ENCODE measurements around the gene IMPA2.

IMPA2 gene

DNA sequence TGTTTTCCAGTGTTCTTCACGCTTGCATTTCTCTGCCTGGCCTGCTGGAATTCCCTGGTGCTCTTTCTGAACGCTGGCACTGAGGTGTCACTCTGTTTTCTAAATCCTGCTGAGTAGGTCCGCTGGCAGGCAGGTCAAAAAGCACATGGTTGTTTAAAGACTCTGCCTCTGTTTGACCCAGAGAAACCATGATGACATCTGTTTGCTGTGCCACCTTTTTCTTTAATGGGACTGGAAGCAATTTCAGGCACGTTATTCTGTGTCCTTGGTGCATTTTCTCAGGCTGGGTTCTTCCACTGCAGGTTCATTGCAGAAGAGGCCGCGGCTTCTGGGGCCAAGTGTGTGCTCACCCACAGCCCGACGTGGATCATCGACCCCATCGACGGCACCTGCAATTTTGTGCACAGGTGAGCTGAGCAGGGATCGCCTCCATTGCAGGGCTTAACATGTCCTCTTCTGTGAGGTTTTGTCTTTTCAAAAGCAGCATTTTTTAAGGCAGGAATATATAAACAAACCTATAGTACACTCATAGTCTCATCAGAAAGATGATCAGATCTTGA lies 28.4 kb downstream of the IMPA2 start:
- DNase-seq, result no peak

DNA sequence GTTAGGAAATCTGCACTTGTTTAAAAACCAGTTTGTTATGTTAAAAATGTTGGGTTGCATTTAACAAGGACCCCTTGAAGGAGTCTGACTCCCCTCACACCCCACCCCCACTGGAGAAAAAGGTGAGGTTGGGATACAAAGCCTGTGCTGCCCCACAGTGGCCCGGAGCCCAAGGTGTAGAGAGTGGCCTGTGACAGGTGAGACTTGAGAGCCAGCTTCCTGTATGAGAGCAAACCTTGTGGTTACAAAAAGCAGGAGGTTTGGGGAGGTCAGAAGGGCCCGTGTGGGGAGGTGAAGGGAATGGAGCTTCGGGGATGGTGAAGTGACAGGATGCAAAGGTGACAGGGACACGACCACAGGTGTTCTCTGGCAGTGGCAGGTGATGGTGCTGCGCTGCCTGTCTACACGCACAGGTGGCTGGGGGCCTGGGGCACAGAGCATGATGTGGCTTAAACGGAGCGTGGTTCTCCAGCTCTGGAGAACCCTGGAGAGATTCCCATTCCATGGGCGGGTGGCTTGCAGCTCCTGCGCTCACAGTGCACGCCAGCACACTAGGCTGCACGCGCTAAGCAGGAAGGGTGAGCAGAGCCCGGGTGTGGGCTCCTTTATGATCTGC lies 29.0 kb downstream of the IMPA2 start:
- no peak for DNase-seq

DNA sequence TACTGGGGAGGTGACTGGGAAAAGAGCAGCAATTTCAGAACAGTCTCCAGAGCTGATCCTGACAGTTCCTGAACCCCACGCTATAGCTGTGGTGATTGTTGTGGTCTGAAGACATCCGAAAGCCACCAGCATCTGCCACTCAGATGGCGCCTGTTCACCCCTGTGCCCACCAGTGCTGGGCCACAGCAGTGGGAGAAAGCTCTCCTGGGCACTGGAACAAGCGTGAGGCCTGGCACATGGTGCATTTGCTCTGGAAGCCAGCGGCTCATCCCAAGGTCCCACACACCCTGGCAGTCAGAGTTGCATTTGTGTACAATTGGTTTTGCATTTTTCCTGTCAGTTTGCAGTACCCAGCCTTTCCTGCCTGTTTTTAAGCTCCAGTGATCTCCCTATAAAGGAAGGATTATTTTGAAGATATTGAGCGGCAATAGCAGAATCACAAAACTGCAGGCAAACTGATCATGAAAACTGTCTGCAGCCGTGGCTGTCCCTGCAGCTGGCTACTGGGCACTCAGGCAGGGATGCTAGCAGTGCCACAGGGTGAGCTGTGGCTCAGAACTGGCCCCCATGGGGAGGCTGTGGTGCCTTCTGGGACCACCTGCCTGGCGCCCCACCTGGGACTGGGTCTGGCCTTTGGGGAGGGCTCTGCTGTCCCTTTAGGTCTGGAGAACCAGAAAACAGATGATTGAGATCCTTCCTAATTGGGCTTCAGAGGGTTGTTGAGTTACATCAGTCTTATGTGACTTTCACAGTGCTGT lies 30.1 kb downstream of the IMPA2 start:
- DNase-seq, result no peak

DNA sequence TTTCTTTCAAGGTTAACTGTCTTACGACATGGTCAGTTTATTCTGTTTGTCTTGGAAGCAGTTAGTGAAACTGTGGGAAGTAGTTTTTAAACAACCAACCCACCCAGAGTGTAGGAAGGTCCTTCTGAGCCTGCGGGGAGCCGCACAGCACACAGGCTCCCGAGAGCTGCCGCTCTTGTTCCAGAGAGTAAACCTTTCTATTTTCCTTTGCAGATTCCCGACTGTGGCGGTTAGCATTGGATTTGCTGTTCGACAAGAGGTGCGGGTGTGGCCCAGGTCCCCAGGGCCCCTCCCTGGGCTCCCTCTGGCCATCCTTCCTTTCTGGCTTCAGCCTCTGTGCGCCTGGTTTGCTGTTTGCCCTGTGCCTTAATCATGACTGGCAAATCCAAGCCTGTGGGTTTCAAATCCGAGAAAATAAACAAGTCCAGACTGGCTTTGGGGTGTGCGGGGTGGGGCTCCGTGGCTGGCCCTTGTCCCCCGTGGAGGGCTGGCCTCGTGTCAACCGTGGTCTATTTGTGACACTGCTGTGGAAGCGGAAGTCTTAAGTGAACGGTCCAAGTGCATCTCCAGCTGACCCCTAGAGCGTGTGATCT lies 30.7 kb downstream of the IMPA2 start:
- DNase-seq, result no peak

DNA sequence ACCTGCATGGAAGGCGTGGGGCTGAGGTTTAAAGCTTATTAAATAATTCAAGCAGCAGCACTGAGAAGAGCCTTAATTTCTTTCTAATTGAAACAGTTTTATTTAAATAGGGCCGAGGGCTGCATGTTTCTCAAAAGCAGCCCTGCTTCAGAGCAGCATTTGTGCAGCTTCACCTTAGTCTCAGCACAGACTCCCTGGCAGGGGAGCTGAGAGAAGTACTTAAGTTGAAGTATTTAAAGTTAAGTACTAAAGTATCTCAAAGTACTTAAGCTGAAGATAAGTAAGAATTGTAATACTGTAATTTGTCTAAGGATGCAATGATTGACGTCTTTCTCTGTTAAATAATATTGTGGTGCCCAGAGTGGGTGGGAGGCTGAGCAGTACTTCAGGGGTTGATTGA lies 31.4 kb downstream of the IMPA2 start:
- no peak for DNase-seq

DNA sequence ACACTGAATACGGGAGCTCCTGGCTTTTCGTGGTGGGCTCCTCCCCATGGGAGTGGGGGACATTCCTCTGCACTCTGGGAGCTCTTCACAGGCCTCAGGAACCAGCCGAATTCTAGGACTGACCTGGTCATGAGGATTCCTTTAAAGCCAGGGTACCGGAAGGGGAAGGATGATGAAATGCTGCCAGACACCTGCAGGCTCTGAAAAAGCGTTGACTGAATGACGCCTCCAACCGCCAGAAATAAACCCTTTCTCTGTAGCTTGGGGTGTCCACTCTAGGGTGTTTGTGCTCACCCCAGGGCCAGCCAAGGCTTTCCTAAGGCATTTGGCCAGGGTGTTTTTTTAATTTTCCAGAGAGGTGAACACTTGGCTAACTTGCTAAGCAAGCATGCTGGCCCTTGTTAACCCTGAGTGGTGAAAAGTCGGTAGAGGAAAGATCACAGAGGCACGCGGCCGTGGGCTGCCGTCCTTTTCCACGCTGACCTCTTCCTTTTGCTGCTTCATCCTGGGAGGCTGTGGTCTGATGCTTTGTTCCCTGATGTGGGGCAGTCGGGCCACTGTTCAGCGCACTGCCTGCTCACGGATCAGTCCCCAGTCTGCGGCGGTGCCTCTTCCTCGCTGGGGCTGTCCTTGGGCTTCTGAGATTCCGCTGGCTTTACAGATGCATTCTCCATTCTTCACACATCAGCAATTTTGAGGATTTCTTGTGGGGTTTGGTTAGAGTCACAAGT lies 32.0 kb downstream of the IMPA2 start:
- no peak for DNase-seq

DNA sequence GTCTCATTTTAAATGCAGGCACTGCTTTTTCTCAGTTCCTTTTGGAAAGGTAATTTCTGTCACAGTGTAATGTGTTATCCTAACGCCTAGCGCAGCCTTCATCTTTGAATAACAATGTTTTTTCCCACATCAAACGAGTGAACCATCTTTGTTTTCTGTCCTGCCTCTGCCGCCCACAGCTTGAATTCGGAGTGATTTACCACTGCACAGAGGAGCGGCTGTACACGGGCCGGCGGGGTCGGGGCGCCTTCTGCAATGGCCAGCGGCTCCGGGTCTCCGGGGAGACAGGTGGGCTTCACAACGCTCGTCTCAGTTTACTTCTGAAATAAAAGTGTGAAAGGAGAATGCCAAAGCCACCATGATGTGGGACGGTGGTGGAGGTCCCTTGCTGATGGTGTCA lies 32.8 kb downstream of the IMPA2 start:
- no peak for DNase-seq

DNA sequence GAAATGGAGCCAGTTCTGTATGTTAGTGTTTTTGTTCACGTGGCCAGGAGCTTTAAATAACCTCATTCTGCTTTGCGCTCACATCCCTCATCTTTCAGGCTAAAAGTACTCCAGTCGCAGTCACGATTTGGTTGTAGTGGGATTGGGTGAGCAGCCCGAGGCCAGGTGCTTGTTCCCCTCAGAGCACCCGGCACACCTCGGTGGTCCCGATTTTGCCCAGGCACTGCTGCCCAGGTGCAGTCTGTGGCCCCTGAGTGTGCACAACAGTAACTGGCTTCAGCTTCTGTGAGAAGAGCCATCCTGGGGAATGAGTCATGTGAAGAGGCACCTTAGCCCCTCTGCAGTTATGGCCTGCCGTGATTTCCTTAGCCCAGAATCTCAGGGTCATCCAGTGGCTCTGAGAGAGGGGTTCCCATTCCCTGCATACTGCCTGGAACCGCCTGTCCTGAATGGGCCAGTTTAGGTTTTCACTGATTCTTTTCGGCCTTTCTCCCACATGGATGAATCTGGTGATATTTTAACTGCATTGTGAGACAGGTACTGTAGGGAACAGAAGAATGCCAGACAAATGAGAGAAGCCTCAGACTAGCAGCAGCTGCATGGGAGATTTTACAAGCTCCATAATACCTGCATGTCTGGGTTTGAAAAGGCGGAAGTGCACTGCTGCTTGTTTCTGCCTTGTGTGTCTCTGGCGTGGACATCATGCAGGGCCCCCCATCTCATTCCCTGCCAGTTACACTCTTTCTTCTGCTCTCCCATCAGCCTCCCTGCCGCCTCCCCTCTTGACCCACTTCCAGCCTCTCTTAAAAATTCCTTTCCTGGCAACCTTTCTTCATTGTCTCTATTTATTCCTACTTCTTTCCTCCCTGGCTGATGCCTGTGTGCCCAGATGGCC lies 33.5 kb downstream of the IMPA2 start:
- DNase-seq, result no peak

DNA sequence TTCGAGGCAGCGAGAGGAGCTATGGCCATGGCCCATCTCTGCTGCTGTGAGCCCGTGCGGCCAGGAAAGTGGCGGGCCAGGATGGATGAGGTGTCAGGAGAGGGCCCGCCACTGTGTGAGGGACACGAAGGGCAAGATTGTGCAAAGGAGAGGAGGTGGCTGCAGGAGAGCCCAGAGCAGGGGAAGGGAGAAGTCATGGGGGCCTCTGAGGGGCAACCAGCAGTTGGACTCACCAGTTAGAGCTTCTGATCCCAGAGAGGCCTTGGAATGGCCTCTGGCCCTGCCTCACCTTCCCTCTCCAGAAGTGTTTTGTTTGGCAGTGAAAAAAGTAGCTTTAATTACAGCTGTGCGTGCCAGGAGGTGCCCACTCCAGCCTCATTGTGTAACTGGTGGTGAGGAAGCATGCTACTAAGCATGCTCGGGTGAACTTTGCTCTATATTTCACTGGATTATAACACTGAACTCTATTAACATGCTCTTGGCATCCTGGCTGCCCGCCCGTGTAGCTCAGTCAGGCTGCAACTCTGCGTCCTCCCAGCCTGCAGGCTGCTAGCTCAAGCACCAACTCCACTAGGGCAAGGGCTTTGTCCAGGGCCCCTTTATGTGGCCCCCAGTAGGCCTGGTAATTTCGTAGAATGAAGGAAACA lies 34.2 kb downstream of the IMPA2 start:
- DNase-seq, result no peak

DNA sequence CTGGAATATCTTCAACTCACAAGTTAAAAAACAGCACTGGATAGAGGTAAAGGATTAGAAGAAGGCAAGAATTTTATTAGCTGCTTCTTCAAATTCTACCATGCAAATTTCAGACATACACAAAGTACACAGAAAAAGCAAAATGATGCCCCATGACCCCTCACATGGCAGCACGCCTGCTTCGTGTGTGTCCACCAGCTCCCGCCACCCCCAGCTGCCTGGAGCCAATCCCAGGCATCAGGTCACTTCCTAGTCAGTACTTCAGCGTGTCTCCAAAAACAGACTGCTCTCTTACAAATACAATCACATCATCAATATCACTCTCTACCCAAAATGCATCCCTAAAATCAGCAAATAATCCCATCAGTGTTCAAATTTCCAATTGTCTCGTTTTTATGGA lies 35.8 kb downstream of the IMPA2 start:
- no peak for DNase-seq

DNA sequence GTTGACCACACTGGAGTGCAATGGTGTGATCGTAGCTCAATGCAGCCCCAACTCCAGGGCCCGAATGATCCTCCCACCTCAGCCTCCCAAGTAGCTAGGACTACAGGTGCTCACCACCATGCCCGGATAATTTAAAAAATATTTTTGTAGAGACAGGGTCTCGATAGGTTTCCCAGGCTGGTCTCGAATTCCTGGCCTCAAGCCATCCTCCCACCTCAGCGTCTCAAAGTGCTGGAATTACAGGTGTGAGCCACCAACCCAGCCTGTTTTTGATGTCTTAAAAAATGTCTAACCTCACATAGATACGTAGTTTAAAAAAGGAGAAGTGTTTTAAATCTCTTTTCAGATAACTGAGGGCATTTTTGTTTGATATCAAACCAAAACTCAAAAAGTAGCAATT lies 37.6 kb downstream of the IMPA2 start:
- DNase-seq, result no peak

DNA sequence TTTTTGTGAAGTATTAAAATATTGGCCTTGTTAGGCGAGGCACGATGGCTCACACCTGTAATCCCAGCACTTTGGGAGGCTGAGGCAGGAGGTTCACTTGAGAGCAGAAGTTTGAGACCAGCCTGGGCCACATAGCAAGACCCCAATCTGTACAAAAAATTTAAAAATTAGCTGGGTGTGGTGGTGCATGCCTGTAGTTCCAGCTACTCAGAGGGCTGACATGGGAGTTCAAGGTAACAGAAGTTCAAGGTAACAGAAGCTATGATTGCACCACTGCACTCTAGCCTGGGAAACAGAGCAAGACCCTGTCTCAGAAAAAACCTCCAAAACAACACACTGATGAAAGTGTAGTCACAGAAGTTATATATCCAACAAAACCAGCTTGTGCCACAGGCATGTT lies 39.8 kb downstream of the IMPA2 start:
- DNase-seq, result no peak

DNA sequence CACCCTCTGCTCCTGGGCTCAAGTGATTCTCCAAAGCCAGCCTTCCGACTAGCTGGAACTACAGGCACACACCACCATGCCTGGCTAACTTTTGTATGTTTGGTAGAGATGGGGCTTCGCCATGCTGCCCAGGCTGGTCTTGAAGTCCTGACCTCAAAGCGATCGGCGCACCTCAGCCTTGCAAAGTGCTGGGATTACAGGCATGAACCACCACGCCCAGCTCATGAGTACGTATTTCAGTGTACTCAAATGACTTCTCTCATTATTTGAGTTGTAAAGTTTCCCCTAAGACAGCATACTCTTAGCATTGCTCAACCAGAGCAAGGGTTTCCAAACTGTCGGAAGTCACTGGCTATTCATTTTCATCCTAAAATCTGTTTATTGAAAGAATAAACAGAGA lies 40.3 kb downstream of the IMPA2 start:
- DNase-seq, result no peak

DNA sequence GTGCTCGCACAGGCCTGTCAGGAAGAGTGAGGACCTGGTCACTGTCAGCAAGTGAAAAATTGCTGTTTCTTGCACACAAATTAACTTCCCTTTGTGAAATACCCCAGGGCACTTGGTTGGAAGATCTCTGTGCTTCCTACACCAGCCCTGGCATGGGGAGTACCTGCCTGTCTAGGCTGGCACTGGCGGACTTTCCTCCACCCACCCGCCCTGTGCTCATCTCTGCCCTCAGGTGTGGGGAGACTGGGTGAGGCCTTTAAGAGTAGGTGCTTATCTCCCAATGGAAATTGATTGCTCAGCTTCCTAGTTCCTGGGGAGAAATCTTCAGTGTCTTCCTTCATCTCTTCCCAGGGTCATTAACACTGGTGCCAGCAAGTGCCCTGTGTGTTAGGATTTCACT lies 42.1 kb downstream of the IMPA2 start:
- DNase-seq, result no peak

DNA sequence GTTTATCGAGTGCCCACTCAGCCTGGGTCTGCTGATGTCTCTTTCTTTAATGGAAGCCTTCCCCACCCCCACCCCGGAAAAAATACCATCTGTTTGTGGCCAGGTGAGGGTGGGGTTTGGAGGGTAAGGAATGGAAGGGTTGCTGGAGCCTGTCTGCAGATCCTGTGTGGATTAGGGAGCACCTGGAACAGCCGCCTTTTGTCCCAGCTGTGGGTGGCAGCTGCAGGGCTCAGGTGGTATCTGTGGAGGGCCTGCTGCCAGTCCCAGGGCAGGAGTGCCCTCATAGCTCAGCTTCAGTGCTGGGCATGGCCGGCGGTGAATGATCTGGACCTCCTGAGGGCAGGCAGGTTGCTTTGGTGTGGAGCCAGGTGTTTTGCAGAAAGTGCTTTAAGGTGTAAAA lies 45.3 kb downstream of the IMPA2 start:
- DNase-seq, result no peak

DNA sequence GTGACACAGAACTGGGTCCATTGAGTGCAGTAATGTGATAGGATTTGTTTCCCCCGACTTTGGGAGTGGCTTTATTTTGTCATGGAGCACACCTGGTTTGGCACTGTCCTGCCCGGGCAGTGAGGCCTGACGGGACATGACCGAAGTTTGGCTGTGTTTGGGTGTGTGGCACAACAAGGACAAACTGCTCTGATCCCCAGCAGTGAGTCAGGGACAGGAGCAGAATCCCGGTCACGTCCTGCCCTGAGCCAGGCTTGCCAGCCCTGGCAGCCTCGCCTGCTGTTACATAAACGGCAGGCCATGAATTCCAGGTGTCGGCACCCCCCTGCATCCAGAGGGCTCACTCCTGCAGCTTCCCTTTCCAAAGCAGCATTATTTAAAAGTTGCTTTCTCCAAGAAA lies 45.7 kb downstream of the IMPA2 start:
- no peak for DNase-seq

DNA sequence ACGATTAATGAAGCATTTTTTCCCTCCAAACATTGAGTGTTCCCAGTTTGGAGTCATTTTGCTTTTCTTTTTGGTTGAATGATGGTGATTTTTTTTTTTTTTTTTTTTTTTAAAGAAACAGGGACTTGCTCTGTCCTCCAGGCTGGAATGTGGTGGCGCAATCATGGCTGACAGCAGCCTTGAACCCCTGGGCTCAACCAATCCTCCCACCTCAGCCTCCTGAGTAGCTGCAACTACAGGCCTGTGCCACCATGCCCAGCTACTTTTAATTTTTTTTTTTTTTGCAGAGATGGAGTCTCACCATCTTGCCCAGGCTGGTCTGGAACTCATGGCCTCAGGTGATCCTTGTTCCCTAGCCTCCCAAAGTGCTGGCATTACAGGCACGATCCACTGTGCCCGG lies 46.2 kb downstream of the IMPA2 start:
- no peak for DNase-seq

DNA sequence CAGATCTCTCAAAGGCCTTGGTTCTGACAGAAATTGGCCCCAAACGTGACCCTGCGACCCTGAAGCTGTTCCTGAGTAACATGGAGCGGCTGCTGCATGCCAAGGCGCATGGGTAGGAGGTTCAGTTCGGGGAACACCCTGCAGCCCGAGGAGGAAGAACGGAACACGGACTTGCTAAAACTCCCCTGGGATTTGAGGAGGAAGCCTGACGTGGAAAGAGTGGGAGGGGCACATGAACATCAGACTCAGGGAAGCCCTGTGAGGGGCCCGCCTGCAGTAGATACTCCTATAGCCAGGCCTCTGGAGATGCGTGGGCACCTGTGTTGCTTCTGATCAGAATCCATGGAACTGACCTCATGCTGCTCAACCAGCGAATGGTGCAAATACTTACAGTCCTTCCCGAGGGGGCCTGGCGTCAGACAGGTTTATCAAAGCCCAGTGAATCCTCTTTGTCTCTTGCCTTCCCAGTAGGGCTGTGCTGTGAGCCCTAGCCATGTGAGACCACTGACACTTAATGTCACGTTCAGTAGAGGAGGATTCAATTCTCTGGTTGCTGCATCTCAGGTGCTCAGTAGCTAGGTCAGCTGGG lies 46.8 kb downstream of the IMPA2 start:
- DNase-seq, result no peak

DNA sequence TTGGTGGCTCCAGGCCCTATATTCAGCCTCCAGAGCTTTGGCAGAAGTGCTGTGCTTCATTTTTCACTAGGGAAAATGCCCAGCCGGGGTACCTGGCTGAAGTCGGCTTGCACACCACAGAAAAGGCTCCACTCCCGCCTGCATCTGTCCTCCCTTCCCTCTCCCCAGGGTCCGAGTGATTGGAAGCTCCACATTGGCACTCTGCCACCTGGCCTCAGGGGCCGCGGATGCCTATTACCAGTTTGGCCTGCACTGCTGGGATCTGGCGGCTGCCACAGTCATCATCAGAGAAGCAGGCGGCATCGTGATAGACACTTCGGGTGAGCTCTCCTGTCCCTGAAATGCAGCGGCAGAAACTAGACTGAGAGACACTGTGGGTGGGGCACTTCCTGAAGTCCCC lies 47.4 kb downstream of the IMPA2 start:
- no peak for DNase-seq

DNA sequence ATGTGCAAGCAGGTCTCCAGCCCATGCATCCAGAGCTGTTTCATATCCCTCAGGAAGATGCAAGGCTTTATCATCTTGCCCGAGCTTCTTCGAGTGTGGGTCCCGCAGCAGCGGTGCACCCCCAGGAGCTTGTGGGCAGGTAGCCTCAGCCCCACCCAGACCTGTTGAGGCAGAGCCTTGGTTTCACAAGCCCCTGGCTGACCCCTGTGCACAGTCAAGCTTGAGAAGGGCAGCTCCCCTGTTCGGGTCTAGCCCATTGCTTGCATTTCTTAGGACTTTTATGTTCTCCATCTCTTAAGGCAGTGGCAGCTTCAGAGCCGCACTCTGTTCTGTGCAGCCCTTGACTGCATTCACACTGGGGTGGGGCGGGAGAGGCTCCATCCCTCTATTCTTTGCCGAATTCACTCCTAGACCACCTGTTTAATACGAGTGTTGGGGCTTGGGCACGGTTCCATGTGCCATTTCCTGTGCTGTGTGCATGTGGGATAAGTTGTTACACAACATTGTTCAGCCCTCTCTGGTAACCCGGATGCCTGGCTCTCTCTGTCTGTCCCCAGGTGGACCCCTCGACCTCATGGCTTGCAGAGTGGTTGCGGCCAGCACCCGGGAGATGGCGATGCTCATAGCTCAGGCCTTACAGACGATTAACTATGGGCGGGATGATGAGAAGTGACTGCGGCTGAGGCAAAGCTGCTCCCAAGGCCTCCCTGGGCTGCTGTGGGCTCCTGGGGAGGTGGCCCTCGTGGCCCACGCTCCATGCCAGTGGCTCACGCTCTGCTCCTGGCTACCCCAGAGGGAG lies 48.7 kb downstream of the IMPA2 start:
- DNase-seq, result no peak

DNA sequence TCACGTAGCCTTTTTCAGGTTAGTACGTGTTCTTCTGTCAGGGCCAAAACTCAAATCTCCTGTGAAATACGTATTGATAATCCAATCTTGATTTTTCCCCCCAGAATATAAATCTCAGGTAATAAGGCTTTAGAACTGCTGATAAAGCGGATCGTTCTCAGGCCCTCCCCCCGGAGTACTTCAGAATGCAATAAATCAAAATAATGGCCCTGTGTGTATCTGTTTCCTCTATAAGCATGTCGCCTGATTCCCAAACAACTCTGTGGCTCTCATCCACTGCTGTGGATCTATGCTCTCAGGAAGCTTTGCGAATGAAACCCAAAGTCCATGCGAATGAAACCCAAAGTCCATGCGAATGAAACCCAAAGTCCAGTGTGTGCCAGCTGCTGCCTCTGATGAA lies 49.4 kb downstream of the IMPA2 start:
- DNase-seq, result no peak
